GM23248 (cell line): Measurements from ENCODE around the gene ZNF679. TPM values are rescaled to one million over a fixed set of nuclear protein-coding genes. Genes with fewer than 3 reads are reported as not detected.
"Not testable (repeated sequence)": the region's sequence is repeated elsewhere in the genome, so short reads cannot be mapped to it uniquely, and the experiment has no call there.

Experiments
- DNase-seq: peaks from one replicate; pipeline ENCODE4 v3.0.0-alpha.2; 2015
- H2AFZ ChIP-seq: fragments of 200-600 bp; sonication (generic); 2 replicates; pipeline ENCODE4 v1.6.1; 2016; ENCODE audit warnings: antibody characterized with exemption
- H3F3A ChIP-seq: fragments of 200-600 bp; sonication (generic); 2 replicates; pipeline ENCODE4 v1.6.1; 2016; ENCODE audit warnings: mild to moderate bottlenecking, antibody characterized with exemption, mixed run types; ENCODE audit not compliant: insufficient read depth
- H3K27ac ChIP-seq: fragments of 200-600 bp; sonication (generic); 2 replicates; pipeline ENCODE4 v1.5.1; 2016; ENCODE audit warnings: mild to moderate bottlenecking
- H3K27me3 ChIP-seq: fragments of 200-600 bp; sonication (generic); replicated peaks from 2 replicates; pipeline ENCODE4 v1.6.1; 2016; ENCODE audit warnings: mild to moderate bottlenecking; ENCODE audit not compliant: insufficient read depth
- H3K36me3 ChIP-seq: fragments of 200-600 bp; sonication (generic); 2 replicates; pipeline ENCODE4 v1.6.1; 2016; ENCODE audit warnings: low read depth, mild to moderate bottlenecking
- H3K4me1 ChIP-seq: fragments of 200-600 bp; sonication (generic); 2 replicates; pipeline ENCODE4 v1.6.1; 2016; ENCODE audit warnings: mild to moderate bottlenecking; ENCODE audit not compliant: insufficient read depth
- H3K4me2 ChIP-seq: fragments of 200-600 bp; sonication (generic); one replicate; pipeline ENCODE4 v1.6.1; 2016; ENCODE audit warnings: mild to moderate bottlenecking; ENCODE audit not compliant: unreplicated experiment
- H3K4me3 ChIP-seq: fragments of 200-600 bp; sonication (generic); 2 replicates; pipeline ENCODE4 v1.5.1; 2016; ENCODE audit warnings: mild to moderate bottlenecking
- H3K79me2 ChIP-seq: fragments of 200-600 bp; sonication (generic); 2 replicates; pipeline ENCODE4 v1.6.1; 2016; ENCODE audit warnings: mild to moderate bottlenecking; ENCODE audit not compliant: insufficient read depth
- H3K9ac ChIP-seq: fragments of 200-600 bp; sonication (generic); 2 replicates; pipeline ENCODE4 v1.6.1; 2016; ENCODE audit warnings: mild to moderate bottlenecking
- H3K9me2 ChIP-seq: fragments of 200-600 bp; sonication (generic); 2 replicates; pipeline ENCODE4 v1.6.1; 2016; ENCODE audit warnings: mixed run types, mild to moderate bottlenecking, moderate library complexity; ENCODE audit not compliant: insufficient read depth
- H3K9me3 ChIP-seq: fragments of 200-600 bp; sonication (generic); one replicate; pipeline ENCODE4 v1.6.1; 2017; ENCODE audit warnings: low read depth
- H4K20me1 ChIP-seq: fragments of 200-600 bp; sonication (generic); 2 replicates; pipeline ENCODE4 v1.6.0; 2016; ENCODE audit not compliant: insufficient read depth
- EZH2 ChIP-seq: fragments of 200-600 bp; sonication (generic); IDR thresholded peaks from 2 replicates; pipeline ENCODE4 v1.6.1; 2018; ENCODE audit warnings: antibody characterized with exemption, mild to moderate bottlenecking; ENCODE audit not compliant: insufficient read depth, poor library complexity, severe bottlenecking
- EZH2phosphoT487 ChIP-seq: fragments of 200-600 bp; sonication (generic); IDR thresholded peaks from 2 replicates; pipeline ENCODE4 v1.6.1; 2018; ENCODE audit warnings: antibody characterized with exemption, moderate library complexity, mild to moderate bottlenecking, low read depth; ENCODE audit not compliant: insufficient read depth
- WGBS, 2 experiments: methylation state at CpG; one replicate each; pipeline ENCODE4 v1.1.6; 2015 to 2017; ENCODE audit warnings: low lambda C conversion rate in 2 of 2, low coverage in 1 of 2; ENCODE audit errors: missing lambda C conversion rate in 2 of 2; 5-methylcytosine and 5-hydroxymethylcytosine counted together
- in situ Hi-C: fragments of 300-500 bp; cut with MboI; formaldehyde crosslinking; loops from 2 replicates; pipeline ENCODE4 v1.15.0; 2020
- polyA plus RNA-seq: library from polyadenylated mRNA; unstranded; fragments of >200 nt; fragmentation: Nextera tagmentation; extraction: Ambion mirVana; gene quantifications from 2 replicates; pipeline ENCODE4 v1.2.1, GENCODE V29; 2016
- total RNA-seq: library from RNA; depleted of rRNA; stranded (reverse); fragments of >200 nt; shearing (Covaris generic); gene quantifications from 2 replicates; pipeline ENCODE4 v1.2.3, GENCODE V29; 2014

The ZNF679 gene
- total and polyA plus RNA-seq, 2 experiments from 2014 or later: not detected

GRCh38 chr7:64206903-64207302, 21.4 kb upstream of the ZNF679 start, which contains the start of gene ZNF735:
Gene ZNF735, plus strand, starts transcription at chr7:64207203. Its CDS starts 0 bp downstream, at chr7:64207203.
- in situ Hi-C loops: loop anchor here (10.0 kb wide), 1 partner anchor 62 kb away; no protein-coding TSS in a partner anchor
- H2AFZ ChIP-seq: no peak within 1 kb of the TSS
- H3K9me2 ChIP-seq: no peaks in the 10 kb centered on the region
- no peak for DNase-seq
- TF ChIP-seq EZH2: no peak
- no peak for TF ChIP-seq EZH2phosphoT487
- no peaks in the 10 kb centered on the region for H3K27me3 ChIP-seq
- H3K27ac ChIP-seq: no peak within 1 kb of the TSS
- no peaks in the 10 kb centered on the region for H3K79me2 ChIP-seq
- H4K20me1 ChIP-seq: no peaks in the 10 kb centered on the region
- no peak within 1 kb of the TSS for H3K4me3 ChIP-seq
- H3K4me2 ChIP-seq: no peak within 1 kb of the TSS
- 53 to 56% methylated on average over 13 of the region's 13 CpGs for WGBS, 2 experiments
- no peaks in the 10 kb centered on the region for H3K4me1 ChIP-seq
- H3K9me3 ChIP-seq: no peaks in the 10 kb centered on the region
- no peak within 1 kb of the TSS for H3K9ac ChIP-seq
- no peaks in the 10 kb centered on the region for H3F3A ChIP-seq
- H3K36me3 ChIP-seq: no peaks in the 10 kb centered on the region

DNA sequence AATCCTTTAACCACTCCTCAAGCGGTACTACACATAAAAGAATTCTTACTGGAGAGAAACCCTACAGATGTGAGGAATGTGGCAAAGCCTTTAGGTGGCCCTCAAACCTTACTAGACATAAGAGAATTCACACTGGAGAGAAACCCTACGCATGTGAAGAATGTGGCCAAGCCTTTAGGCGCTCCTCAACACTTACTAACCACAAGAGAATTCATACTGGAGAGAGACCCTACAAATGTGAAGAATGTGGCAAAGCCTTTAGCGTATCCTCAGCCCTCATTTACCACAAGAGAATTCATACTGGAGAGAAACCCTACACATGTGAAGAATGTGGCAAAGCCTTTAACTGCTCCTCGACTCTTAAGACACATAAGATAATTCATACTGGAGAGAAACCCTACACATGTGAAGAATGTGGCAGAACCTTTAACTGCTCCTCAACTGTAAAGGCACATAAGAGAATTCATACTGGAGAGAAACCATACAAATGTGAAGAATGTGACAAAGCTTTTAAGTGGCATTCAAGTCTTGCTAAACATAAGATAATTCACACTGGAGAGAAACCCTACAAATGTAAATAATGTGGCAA, 8.5 kb upstream of the ZNF679 start:
- WGBS, 2 experiments: 30 to 40% methylated on average over 5 of the region's 5 CpGs
- H3K9ac ChIP-seq, in situ Hi-C loops, H3K79me2 ChIP-seq, H3K9me2 ChIP-seq, H3K4me1 ChIP-seq, H4K20me1 ChIP-seq, H3K27me3 ChIP-seq, H3K27ac ChIP-seq, H3F3A ChIP-seq, H3K4me2 ChIP-seq, H2AFZ ChIP-seq, H3K4me3 ChIP-seq, H3K36me3 ChIP-seq, H3K9me3 ChIP-seq, DNase-seq: not testable (repeated sequence)

DNA sequence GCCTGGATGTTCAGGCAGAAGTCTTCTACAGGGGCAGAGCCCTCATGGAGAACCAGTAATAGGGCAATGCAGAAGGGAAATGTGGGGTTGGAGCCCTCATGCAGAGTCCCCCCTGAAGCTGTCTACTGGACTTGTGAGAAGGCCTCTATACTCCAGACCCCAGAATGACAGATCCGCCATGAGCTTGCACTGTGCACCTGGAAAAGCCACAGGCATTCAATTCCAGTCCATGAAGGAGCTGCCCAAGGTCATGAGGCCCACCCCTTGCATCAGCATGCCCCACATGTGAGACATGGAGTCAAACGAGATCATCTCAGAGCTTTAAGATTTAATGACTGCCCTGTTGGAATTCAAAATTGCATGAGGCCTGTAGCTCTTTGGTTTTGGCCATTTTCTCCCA, 4.9 kb upstream of the ZNF679 start:
- in situ Hi-C loops: no loop called here
- DNase-seq: no peak
- no peaks in the 10 kb centered on the region for H3K9me2 ChIP-seq
- H2AFZ ChIP-seq: no peak overlapping the region
- H3K36me3 ChIP-seq: no peaks in the 10 kb centered on the region
- H3K27me3 ChIP-seq: no peaks in the 10 kb centered on the region
- no peak overlapping the region for H3K4me2 ChIP-seq
- H3K79me2 ChIP-seq: no peaks in the 10 kb centered on the region
- H3K27ac ChIP-seq: no peak overlapping the region
- no peaks in the 10 kb centered on the region for H4K20me1 ChIP-seq
- H3F3A ChIP-seq: no peaks in the 10 kb centered on the region
- 3 to 10% methylated on average over 1 to 2 of the region's 2 CpGs for whole genome bisulfite sequencing, 2 experiments
- H3K4me3 ChIP-seq: no peak overlapping the region
- H3K9me3 ChIP-seq: peaks cover 4% of the 10 kb centered on the region
- no peak for TF ChIP-seq EZH2
- no peak for TF ChIP-seq EZH2phosphoT487
- H3K4me1 ChIP-seq: no peaks in the 10 kb centered on the region
- H3K9ac ChIP-seq: no peak overlapping the region

- Histone ChIP-seq H3K27ac (no peak overlapping the region), H2AFZ (no peak overlapping the region), H3K9ac (no peak overlapping the region), H3K27me3 (no peaks in the 10 kb centered on the region), H3K9me3 (no peaks in the 10 kb centered on the region), H3F3A (no peaks in the 10 kb centered on the region), H3K79me2 (no peaks in the 10 kb centered on the region), H4K20me1 (no peaks in the 10 kb centered on the region), H3K4me1 (no peaks in the 10 kb centered on the region), H3K4me3 (no peak overlapping the region), H3K9me2 (no peaks in the 10 kb centered on the region), H3K36me3 (no peaks in the 10 kb centered on the region), H3K4me2 (no peak overlapping the region)
- in situ Hi-C loops: no loop called here
- WGBS, 2 experiments: 64 to 67% methylated on average over 1 of the region's 1 CpG
- DNase-seq: no peak
- no peak for TF ChIP-seq EZH2phosphoT487
- TF ChIP-seq EZH2: no peak
Observed at GRCh38 chr7:64266341-64266919, 38.2 kb downstream of the ZNF679 start.
